Immature natural killer cell (primary cell): ENCODE results near the gene KLHL40. TPM values are rescaled to one million over a fixed set of nuclear protein-coding genes. Genes with fewer than 3 reads are reported as not detected.
A peak's percentile ranks its signal among the peaks of the same experiment; 100 is the strongest.

Experiments used
- DNase-seq, 3 donors: peaks; one replicate each; pipeline ENCODE4 v3.0.0; 2022; ENCODE audit warnings: mixed read lengths in 1 of 3
- H3K27ac Mint-ChIP-seq, 6 donors: one replicate each; pipeline ENCODE4 v1.8.0; 2020; ENCODE audit warnings: mixed read lengths in 6 of 6, mild to moderate bottlenecking in 5 of 6, inconsistent platforms in 4 of 6, moderate library complexity in 3 of 6
- H3K27me3 Mint-ChIP-seq, 3 donors: one replicate each; pipeline ENCODE4 v1.8.0; 2020 to 2021; ENCODE audit warnings: low read depth in 3 of 3, mild to moderate bottlenecking in 3 of 3, mixed read lengths in 3 of 3, moderate library complexity in 3 of 3, inconsistent platforms in 1 of 3
- H3K36me3 Mint-ChIP-seq, 3 donors: one replicate each; pipeline ENCODE4 v1.8.0; 2020; ENCODE audit warnings: mixed read lengths in 3 of 3, inconsistent platforms in 2 of 3, mild to moderate bottlenecking in 2 of 3
- H3K4me1 Mint-ChIP-seq, 2 donors: one replicate each; pipeline ENCODE4 v1.8.0; 2020; ENCODE audit warnings: inconsistent platforms in 2 of 2, mild to moderate bottlenecking in 2 of 2, mixed read lengths in 2 of 2, moderate library complexity in 1 of 2
- H3K4me3 Mint-ChIP-seq, 5 donors: one replicate each; pipeline ENCODE4 v1.8.0; 2020; ENCODE audit warnings: mild to moderate bottlenecking in 5 of 5, mixed read lengths in 5 of 5, inconsistent platforms in 3 of 5, moderate library complexity in 3 of 5
- H3K9me3 Mint-ChIP-seq, 6 donors: one replicate each; pipeline ENCODE4 v1.8.0; 2020; ENCODE audit warnings: mild to moderate bottlenecking in 6 of 6, mixed read lengths in 6 of 6, inconsistent platforms in 4 of 6, moderate library complexity in 3 of 6
- polyA plus RNA-seq, 3 donors: library from polyadenylated mRNA; unstranded; fragments of 300-500 nt; fragmentation: Illumina TruSeq; gene quantifications; one replicate each; pipeline ENCODE4 v1.2.3, GENCODE V29; 2021

Gene KLHL40
- polyA plus RNA-seq, 3 donors from 2014 or later, result not detected

DNA sequence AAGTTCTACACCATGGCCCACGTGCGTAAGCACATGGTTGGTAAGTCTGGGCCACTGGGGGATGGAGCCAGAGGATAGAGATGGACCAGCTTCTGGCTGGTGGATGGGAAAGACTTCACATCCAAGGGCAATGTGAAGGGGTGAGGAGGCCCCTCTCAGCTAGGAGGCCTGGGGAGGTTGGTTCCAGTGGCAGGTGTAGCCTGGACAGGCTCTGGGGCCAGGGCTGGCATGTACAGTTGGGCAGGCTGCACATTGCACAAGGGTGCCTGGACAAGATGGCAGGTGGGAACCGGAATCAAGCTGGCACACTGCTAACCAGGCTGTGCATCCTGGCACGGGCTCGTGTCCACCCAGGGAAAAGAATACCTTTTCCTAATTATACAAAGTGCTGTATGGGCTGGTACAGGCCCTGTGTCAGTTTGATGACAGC lies 23.7 kb upstream of the KLHL40 start:
- no peak overlapping the region for H3K27ac Mint-ChIP-seq
- H3K4me1 Mint-ChIP-seq, result no peaks in the 10 kb centered on the region
- no peaks in the 10 kb centered on the region for H3K9me3 Mint-ChIP-seq
- H3K36me3 Mint-ChIP-seq, result no peaks in the 10 kb centered on the region
- DNase-seq, result no peak
- H3K27me3 Mint-ChIP-seq, result peaks cover 0 to 6% (median 2%) of the 10 kb centered on the region in 3 donors
- H3K4me3 Mint-ChIP-seq, result no peak overlapping the region

DNA sequence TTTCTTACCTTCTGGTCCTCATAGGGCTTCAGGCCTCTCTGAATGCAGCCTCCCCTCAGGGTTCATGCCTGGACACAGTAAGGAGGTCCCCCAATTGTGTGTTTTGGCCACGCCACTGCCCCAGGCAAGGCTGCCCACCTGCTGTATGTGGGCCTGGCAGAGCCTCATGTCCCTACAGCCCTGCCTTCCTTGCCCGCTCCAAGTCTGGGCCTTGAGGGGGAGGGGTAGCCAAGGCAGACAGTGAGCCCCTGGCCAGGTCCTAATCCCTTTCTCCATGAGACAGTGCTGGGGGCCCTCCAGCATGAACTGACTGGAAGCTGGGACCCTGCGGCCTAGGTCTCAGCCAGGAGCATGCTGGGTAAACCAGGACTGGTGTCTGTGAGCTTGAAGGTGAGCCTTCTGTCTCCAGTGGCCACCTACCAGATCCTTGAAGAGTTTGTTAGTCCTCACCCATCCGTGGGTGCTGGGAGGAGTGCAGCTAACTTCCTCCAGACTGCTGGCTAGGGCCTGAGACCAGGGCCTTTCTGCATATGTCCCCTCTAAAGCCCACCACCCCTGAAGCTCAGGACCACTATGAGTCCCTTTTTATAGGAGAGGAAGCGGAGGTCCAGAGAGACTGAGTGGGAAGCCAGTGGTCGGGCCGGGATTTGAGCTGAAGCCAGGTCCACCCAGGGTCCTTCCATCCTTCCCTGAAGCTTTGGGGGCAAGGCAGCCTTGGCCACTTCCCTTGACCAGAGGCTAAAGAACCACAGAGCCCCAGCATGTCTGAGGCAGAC lies 23.1 kb upstream of the KLHL40 start:
- H3K4me1 Mint-ChIP-seq, result no peaks in the 10 kb centered on the region

DNA sequence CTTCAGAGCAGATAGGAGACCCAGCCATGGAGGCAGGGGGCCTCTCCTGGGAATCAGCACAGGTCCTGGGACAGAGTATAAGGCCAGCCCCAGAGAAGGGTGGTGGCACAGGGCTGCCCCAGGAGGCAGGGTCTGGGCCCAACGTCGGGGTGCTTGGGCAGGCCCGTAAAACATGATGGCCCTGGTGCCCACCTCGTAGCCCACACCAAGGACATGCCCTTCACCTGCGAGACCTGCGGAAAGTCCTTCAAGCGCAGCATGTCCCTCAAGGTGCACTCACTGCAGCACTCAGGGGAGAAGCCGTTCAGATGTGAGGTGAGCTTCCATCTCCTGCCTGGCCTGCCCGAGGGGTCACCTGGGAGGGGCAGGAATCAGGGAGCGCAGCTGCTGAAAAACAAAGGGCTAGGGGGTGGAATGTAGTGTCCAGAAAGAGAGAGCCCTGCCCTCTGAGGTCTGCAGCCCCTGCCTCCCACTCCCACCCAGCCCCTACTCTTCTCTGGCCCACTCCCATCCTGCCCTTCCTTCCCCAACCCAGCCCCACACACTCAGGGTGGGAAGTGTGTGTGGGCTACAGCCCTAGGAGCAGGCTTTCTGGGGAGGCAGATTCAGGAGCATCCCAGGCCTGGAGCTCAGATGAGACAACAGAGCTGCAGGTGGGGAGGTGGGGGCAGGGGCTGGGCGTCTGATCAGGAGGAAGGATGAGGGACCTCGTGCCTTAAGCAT lies 22.4 kb upstream of the KLHL40 start:
- DNase-seq, result no peak
- no peaks in the 10 kb centered on the region for H3K36me3 Mint-ChIP-seq
- H3K4me3 Mint-ChIP-seq, result no peak overlapping the region
- no peak overlapping the region for H3K27ac Mint-ChIP-seq
- H3K9me3 Mint-ChIP-seq, result no peaks in the 10 kb centered on the region
- H3K27me3 Mint-ChIP-seq, result peaks cover 0 to 6% (median 2%) of the 10 kb centered on the region in 3 donors
- H3K4me1 Mint-ChIP-seq, result no peaks in the 10 kb centered on the region

More for the DNA sequence above, 23.1 kb upstream of the KLHL40 start:
- Mint-ChIP-seq H3K9me3 (no peaks in the 10 kb centered on the region), H3K27ac (no peak overlapping the region), H3K27me3 (peaks cover 0 to 6% (median 2%) of the 10 kb centered on the region in 3 donors), H3K4me3 (no peak overlapping the region), H3K36me3 (no peaks in the 10 kb centered on the region)
- DNase-seq, result no peak

DNA sequence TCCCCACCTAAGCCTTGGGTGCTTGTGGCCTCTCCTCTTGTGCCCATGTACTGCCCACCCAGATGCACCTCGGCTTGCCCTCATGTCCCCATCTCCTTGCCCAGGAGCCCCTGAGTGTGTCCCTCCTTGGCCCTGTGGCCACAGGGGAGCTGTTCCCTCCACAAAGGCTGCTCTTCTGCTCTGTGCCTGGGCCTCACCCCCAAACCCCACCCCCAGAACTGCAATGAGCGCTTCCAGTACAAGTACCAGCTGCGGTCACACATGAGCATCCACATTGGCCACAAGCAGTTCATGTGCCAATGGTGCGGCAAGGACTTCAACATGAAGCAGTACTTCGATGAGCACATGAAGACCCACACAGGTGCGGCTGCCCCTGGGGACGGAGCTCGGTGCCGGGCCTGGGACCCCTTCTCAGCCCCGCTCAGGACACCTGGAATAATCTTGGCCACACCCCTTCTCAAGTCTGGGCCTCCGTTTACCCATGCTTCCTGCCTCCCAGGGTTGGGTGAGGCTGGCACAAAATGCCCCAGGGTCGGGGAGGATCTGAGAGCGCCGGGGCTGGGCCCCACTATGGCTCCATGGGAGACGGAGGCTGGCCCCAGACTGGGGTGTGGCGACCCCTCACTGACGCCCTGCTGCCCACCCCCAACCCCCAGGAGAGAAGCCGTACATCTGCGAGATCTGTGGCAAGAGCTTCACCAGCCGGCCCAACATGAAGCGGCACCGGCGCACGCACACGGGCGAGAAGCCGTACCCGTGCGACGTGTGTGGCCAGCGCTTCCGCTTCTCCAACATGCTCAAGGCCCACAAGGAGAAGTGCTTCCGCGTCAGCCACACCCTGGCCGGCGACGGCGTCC lies 21.5 kb upstream of the KLHL40 start:
- Mint-ChIP-seq H3K36me3 (no peaks in the 10 kb centered on the region), H3K9me3 (no peaks in the 10 kb centered on the region), H3K27me3 (peaks cover 0 to 9% (median 2%) of the 10 kb centered on the region in 3 donors), H3K4me3 (peak overlapping the region in 1 of 5 donors; percentile 21), H3K4me1 (no peaks in the 10 kb centered on the region), H3K27ac (no peak overlapping the region)
- no peak for DNase-seq

DNA sequence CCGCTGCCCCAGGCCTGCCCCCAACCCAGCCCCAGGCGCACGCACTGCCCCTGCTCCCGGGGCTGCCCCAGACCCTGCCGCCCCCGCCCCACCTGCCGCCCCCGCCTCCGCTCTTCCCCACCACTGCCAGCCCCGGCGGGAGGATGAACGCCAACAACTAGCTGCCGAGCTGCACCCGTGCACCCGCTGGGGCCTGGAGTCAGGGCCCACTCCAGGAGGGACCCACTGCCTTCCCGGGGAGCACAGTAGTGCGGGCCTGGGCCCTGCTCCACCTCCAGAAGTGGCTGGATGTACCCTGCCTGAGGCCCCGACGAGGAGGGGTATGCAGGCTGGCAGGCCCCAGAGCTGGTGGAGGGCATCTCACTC lies 20.9 kb upstream of the KLHL40 start:
- Mint-ChIP-seq H3K27ac (no peak overlapping the region), H3K36me3 (no peaks in the 10 kb centered on the region), H3K9me3 (no peaks in the 10 kb centered on the region), H3K4me3 (no peak overlapping the region), H3K27me3 (peaks cover 0 to 9% (median 2%) of the 10 kb centered on the region in 3 donors), H3K4me1 (no peaks in the 10 kb centered on the region)
- DNase-seq, result no peak

DNA sequence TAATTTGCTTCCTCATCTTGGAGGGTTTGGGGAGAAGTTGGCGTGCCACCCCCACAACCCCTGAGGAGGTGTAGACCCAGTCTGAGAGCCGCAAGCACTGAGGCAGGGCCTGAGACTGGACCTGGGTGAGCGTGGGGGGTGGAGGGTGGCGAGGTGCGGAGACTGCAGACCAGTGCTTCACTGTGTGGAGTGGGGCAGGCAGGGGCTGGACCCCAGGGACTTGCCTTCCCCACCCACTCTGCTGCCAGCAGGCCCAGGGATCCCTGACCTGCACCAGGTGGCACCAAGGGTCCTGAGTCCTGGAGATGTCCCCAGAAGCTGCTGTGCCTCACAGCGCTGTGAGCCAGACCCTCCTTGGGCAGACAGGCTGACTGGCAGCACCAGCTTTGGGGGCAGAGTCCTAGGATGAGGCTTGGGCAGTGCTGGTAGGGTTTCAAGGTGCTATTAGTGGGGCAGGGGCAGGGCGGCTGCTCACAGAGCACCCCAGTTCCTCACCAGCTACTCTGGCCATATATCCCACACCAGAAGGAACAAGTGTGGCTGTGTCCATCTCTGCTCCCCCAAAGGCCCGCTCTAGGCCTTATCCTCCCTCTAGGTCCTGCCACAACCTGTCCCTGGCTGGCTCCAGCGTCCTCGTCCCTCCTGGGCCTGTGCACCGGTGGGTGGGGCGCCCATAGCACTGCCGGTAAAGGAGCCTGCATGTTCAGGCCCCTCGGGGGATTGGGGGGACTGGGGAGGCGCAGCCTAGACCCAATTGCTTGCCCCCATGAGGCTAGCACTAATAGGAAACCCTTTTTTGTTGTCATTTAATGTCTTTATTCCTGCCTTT lies 20.1 kb upstream of the KLHL40 start:
- no peaks in the 10 kb centered on the region for H3K9me3 Mint-ChIP-seq

DNA sequence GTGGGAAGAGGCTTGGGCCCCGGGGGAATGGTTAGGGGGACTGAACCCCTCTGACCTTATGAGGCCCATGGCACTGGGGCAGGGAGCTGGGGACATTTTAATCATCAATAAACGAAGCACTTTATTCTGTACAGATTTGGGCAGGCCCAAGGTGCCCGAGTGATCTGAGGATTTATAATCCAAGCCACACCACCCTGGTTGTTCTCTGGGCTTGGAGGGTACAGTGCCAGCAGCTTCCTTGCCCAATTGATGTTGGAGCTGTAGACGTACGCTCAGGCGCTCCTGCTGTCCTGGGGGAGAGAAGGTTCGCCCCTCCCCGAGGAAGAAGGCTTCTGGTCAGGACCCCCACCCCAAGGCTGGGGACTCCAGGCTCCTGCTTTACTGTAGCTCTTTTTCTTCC lies 19.3 kb upstream of the KLHL40 start:
- Mint-ChIP-seq H3K36me3 (no peaks in the 10 kb centered on the region), H3K9me3 (no peaks in the 10 kb centered on the region), H3K27me3 (peaks cover 0 to 9% (median 0%) of the 10 kb centered on the region in 3 donors), H3K4me1 (no peaks in the 10 kb centered on the region), H3K27ac (no peak overlapping the region), H3K4me3 (no peak overlapping the region)
- no peak for DNase-seq

More for the DNA sequence above, 20.1 kb upstream of the KLHL40 start:
- Mint-ChIP-seq H3K4me3 (no peak overlapping the region), H3K27ac (no peak overlapping the region), H3K4me1 (no peaks in the 10 kb centered on the region), H3K27me3 (peaks cover 0 to 11% (median 0%) of the 10 kb centered on the region in 3 donors), H3K36me3 (no peaks in the 10 kb centered on the region)
- DNase-seq, result no peak

DNA sequence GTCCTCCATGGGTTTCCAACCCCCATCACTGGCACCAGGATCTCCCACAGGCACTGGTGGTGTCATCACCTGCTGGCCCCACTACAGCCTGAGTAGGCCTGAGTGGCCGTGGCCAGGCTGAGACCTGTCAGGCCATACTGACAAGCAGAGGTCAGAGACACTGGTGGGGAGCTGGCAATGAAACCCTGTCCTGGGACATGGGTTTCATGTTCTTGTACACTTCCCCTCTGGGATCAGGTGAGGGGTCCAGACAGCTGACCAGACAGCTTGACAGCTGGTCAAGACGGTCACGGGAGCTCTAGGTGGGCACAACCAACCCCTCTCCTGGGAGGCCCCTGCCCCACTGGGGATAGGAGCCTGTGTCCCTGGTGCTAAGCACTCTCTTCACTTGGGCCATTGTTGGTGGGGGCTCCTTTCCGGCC lies 18.7 kb upstream of the KLHL40 start:
- Mint-ChIP-seq H3K4me3 (no peak overlapping the region), H3K27ac (no peak overlapping the region)
- no peak for DNase-seq

DNA sequence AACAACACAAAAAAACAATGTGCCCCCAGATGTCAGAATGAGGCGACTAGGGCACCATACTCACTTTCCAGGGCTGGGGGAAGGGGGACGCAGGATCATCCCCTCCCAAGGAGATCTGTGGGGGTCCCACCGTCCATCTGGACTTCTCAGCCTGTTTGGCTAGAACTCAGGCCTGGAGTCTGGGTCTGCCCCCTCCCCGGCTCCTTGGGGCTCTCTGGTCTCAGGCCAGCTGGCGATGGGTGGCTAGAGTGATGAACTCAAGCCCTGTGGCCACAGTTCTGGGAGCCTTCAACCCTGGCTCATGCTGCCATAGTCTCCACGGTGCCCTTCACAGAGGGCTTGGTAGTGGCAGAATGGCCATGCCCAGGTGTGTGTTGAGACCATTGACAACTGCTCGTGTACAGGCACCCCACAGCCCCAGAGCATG lies 18.2 kb upstream of the KLHL40 start:
- no peak for DNase-seq
- H3K4me1 Mint-ChIP-seq, result no peaks in the 10 kb centered on the region
- no peaks in the 10 kb centered on the region for H3K36me3 Mint-ChIP-seq
- no peak overlapping the region for H3K27ac Mint-ChIP-seq
- no peak overlapping the region for H3K4me3 Mint-ChIP-seq
- no peaks in the 10 kb centered on the region for H3K9me3 Mint-ChIP-seq
- H3K27me3 Mint-ChIP-seq, result peaks cover 0 to 9% (median 0%) of the 10 kb centered on the region in 3 donors

More for the DNA sequence above, 18.7 kb upstream of the KLHL40 start:
- peaks cover 0 to 9% (median 0%) of the 10 kb centered on the region in 3 donors for H3K27me3 Mint-ChIP-seq
- no peaks in the 10 kb centered on the region for H3K9me3 Mint-ChIP-seq
- H3K4me1 Mint-ChIP-seq, result no peaks in the 10 kb centered on the region
- no peaks in the 10 kb centered on the region for H3K36me3 Mint-ChIP-seq

DNA sequence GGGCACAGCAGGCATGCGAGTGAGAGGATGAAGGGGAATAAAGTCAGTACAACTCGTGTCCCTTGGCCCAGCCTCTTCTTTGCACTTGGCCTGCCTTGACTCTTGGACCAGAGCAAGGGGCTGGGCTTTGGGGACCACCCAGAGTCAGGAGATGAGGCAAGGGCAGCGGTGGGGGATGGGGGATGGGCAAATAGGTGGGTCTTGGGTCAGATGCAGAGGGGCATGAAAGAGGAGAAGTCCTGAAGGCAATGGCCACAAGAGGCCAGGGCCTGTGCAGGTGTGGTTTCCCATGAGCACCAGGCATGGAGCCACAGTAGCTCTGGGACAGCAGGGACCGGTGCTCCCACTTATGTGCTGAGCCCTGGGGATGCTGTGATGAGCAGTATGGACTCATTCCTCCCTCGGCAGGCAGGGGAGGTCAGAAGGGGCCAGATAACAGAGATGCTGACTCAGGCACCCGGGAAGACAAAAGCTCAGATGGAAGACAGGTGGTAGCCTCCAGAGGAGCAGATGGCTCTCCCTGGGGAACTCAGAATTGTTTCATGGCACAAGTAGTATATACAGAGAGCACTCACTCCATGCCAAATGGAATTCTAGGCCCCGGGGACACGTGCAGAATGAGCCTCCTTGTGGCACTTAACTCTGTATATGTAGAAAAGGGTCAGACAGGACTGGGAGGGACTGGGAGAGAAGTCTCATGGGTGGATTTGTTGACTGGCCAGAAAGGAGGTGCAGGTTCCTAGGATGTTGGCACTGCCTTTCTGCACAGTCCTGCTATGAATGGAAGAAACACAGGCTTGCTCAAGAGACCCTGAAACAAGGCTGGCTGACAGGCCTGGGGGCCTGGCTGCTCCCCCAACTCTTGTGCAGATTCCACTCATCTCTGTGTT lies 17.6 kb upstream of the KLHL40 start:
- H3K9me3 Mint-ChIP-seq, result no peaks in the 10 kb centered on the region
- no peaks in the 10 kb centered on the region for H3K4me1 Mint-ChIP-seq
- H3K27me3 Mint-ChIP-seq, result peaks cover 0 to 9% (median 0%) of the 10 kb centered on the region in 3 donors
- no peak overlapping the region for H3K4me3 Mint-ChIP-seq
- DNase-seq, result no peak
- no peaks in the 10 kb centered on the region for H3K36me3 Mint-ChIP-seq
- H3K27ac Mint-ChIP-seq, result no peak overlapping the region

DNA sequence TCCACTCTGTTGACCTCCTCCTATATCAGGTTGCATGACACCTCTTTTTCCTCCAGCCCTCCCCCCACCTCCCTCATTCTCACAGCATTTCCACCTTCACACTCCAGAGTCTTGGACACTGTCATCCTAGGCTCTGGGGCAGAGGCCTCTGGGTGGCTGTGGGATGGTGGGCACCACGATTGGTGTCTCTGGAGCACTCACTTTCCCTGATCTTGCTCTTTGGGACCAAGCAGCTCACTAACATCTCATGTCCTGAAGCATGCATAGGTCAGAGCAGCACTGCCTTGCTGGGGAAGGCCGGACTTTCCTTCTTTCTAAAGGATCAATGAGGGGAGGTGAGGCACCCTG lies 16.9 kb upstream of the KLHL40 start:
- Mint-ChIP-seq H3K27me3 (peaks cover 0 to 9% (median 0%) of the 10 kb centered on the region in 3 donors), H3K36me3 (no peaks in the 10 kb centered on the region)

DNA sequence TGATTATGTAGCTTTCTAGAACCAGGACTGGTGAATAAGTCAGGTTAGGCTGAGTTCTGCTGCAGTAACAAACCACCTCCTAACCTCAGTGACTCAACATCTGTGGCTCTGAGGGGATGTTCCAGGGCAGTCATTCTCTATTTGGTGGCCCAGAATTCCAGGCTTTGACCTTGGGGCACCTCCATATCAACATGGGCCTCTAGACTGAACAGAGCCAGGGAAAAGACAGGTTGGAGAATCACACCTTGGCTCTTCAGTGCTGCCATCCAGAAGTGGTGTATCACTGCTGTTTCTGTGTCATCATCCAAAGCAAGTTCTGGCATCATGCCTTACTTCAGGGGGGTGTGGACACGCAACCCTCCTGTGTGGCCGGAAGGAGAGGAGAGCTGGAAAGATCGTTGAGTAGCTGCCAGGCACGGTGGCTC lies 16.5 kb upstream of the KLHL40 start:
- no peak overlapping the region for H3K27ac Mint-ChIP-seq
- no peak for DNase-seq
- no peak overlapping the region for H3K4me3 Mint-ChIP-seq
- H3K9me3 Mint-ChIP-seq, result no peaks in the 10 kb centered on the region
- H3K4me1 Mint-ChIP-seq, result no peaks in the 10 kb centered on the region
- no peaks in the 10 kb centered on the region for H3K36me3 Mint-ChIP-seq
- peaks cover 0 to 9% (median 0%) of the 10 kb centered on the region in 3 donors for H3K27me3 Mint-ChIP-seq

More for the DNA sequence above, 16.9 kb upstream of the KLHL40 start:
- Mint-ChIP-seq H3K9me3 (no peaks in the 10 kb centered on the region), H3K4me3 (no peak overlapping the region), H3K27ac (no peak overlapping the region), H3K4me1 (no peaks in the 10 kb centered on the region)
- no peak for DNase-seq
